GM12875 (cell line): ENCODE measurements around the gene LMTK2.

Experiments used
- H3K4me3 ChIP-seq: one replicate; pipeline ENCODE4 v1.5.1; 2011; ENCODE audit warnings: low read depth, low read length, control low read depth
- TF ChIP-seq, protein P1 (sequence below): IDR thresholded peaks from 2 replicates; pipeline ENCODE4 v1.5.1; 2011; ENCODE audit warnings: low read depth, mild to moderate bottlenecking, control low read depth, inconsistent platforms, low read length, moderate library complexity, borderline replicate concordance; ENCODE audit not compliant: insufficient read depth

The LMTK2 gene

GRCh38 chr7:98227939-98228338, 121.3 kb downstream of the LMTK2 start:
- TF ChIP-seq, protein P1, sequence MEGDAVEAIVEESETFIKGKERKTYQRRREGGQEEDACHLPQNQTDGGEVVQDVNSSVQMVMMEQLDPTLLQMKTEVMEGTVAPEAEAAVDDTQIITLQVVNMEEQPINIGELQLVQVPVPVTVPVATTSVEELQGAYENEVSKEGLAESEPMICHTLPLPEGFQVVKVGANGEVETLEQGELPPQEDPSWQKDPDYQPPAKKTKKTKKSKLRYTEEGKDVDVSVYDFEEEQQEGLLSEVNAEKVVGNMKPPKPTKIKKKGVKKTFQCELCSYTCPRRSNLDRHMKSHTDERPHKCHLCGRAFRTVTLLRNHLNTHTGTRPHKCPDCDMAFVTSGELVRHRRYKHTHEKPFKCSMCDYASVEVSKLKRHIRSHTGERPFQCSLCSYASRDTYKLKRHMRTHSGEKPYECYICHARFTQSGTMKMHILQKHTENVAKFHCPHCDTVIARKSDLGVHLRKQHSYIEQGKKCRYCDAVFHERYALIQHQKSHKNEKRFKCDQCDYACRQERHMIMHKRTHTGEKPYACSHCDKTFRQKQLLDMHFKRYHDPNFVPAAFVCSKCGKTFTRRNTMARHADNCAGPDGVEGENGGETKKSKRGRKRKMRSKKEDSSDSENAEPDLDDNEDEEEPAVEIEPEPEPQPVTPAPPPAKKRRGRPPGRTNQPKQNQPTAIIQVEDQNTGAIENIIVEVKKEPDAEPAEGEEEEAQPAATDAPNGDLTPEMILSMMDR = no peak
- no peak overlapping the region for H3K4me3 ChIP-seq

DNA sequence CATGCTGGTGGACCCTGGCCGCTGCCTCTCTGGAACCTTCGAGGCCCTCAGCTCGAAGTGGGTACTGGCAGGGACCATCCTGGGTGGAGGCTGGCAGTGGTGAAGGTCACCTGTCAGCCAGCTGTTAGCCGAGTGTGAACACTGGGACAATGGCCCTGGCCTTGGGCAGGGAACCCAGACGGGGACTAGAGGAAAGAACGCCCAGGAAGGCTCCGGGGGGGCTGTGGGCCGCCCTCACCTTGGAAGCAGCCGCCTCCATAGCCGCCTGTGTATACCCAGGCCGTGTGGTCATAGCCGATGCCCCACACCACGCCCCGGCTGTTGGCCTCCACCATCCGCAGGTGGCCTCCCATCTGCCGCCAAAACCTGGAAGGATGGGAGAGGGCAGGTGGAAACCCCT, 122.1 kb downstream of the LMTK2 start:
- TF ChIP-seq, protein P1 = no peak
- no peak overlapping the region for H3K4me3 ChIP-seq

DNA sequence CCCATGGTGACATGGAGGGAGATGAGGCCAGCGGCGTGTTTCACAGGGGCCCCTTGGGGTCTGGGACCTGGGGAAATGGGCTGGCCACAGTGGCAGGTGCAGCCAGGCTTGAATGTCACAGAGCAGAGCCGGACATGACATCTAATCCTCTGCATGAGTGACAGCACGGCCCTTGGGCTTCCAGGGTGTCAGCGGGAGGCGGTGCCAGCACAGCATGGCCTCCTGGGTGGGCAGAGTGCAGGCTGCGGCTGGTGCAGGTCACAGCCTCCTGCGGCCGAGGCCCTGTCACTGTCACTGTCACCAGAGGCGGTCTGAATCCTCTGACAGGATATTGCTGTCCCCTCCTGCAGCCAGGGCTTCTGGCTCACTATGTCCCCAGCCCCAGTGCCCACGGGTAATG, 122.8 kb downstream of the LMTK2 start:
- no peak overlapping the region for H3K4me3 ChIP-seq
- TF ChIP-seq, protein P1 = no peak

GRCh38 chr7:98229991-98230745, 123.5 kb downstream of the LMTK2 start:
- H3K4me3 ChIP-seq = no peak overlapping the region
- TF ChIP-seq, protein P1 = no peak

DNA sequence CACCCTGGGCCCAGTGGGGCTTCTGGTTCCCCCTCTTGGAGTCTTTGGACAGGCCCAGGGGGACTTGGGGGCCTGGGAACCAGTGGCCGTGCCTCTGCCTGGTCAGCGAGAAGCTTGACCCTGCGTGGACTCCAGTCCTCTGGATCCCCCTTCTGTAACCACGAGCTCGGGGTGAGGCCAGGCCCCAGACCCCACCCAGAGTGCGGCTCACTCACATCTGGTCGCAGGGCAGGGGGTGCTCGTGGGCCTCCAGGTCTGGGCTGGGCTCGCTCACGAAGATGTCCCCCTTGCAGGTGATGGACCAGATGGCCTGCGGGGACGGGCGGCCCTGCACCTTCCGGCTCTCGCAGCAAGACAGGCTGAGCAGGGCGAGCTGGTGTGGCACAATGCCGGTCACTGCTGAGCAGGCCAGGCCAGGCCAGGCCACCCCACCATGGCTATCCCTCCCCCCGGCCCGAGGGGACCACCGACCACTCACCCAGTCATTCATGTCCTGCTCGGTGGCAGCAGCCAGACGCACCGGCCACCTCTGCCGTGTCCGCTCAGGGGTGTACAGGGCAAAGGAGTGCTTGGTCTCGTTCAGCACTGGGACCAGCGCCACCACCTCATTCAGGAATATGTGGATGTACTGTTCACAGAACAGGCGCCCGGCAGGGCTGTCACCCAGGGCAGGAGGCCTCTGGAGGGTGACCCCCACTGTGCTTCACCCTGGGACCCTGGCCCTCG, 124.2 kb downstream of the LMTK2 start:
- no peak overlapping the region for H3K4me3 ChIP-seq
- TF ChIP-seq, protein P1 = no peak

GRCh38 chr7:98231493-98232262, 125.0 kb downstream of the LMTK2 start:
- no peak overlapping the region for H3K4me3 ChIP-seq
- TF ChIP-seq, protein P1 = no peak
